Keratinocyte (primary cell): Measurements from ENCODE around the gene KASH5. TPM values are rescaled to one million over a fixed set of nuclear protein-coding genes. Genes with fewer than 3 reads are reported as not detected.

Source experiments
- DNase-seq: peaks from one replicate; pipeline ENCODE4 v3.0.0-alpha.2; 2011; ENCODE audit warnings: low read depth, missing footprints, low spot score
- FAIRE-seq: peaks from 2 replicates; lab custom pipeline; 2011; peaks lifted over from hg19 to GRCh38; lab: Jason Lieb, UNC
- H2AFZ ChIP-seq: 2 replicates; pipeline ENCODE4 v1.6.0; 2012; ENCODE audit warnings: low read length, control low read depth, inconsistent platforms; ENCODE audit not compliant: control insufficient read depth
- H3K27ac ChIP-seq: 2 replicates; pipeline ENCODE4 v1.5.1; 2011; ENCODE audit warnings: low read length; ENCODE audit not compliant: control insufficient read depth, insufficient read depth
- H3K27me3 ChIP-seq: 3 replicates; pipeline ENCODE4 v1.6.0; 2011; ENCODE audit warnings: low read length; ENCODE audit not compliant: control insufficient read depth, insufficient read depth; ENCODE audit errors: extremely low read depth
- H3K36me3 ChIP-seq, 2 experiments: 2 replicates in 1 of 2; 3 replicates in 1 of 2; pipeline ENCODE4 v1.5.1; 2011; ENCODE audit warnings: low read length in 2 of 2, mild to moderate bottlenecking in 1 of 2; ENCODE audit not compliant: control insufficient read depth in 2 of 2, insufficient read depth in 2 of 2; ENCODE audit errors: extremely low read depth in 1 of 2
- H3K4me1 ChIP-seq: 3 replicates; pipeline ENCODE4 v1.5.1; 2011; ENCODE audit warnings: low read length; ENCODE audit not compliant: control insufficient read depth, insufficient read depth; ENCODE audit errors: extremely low read depth
- H3K4me2 ChIP-seq: 3 replicates; pipeline ENCODE4 v1.6.0; 2011; ENCODE audit warnings: low read depth, low read length; ENCODE audit not compliant: control insufficient read depth, insufficient read depth; ENCODE audit errors: extremely low read depth
- H3K4me3 ChIP-seq, 3 experiments: fragments of 200-600 bp in 1 of 3; sonication (generic) in 1 of 3; 2 replicates in 2 of 3; 3 replicates in 1 of 3; pipeline ENCODE4 v1.5.1; 2011 to 2016; ENCODE audit warnings: low read length in 3 of 3, mild to moderate bottlenecking in 3 of 3, control low read depth in 2 of 3, inconsistent platforms in 1 of 3, low read depth in 1 of 3, mixed read lengths in 1 of 3, mixed run types in 1 of 3, moderate library complexity in 1 of 3; ENCODE audit not compliant: control insufficient read depth in 2 of 3, insufficient read depth in 2 of 3; ENCODE audit errors: extremely low read depth in 1 of 3
- H3K79me2 ChIP-seq: 2 replicates; pipeline ENCODE4 v1.6.0; 2012; ENCODE audit warnings: low read length; ENCODE audit not compliant: control insufficient read depth, insufficient read depth
- H3K9ac ChIP-seq: 3 replicates; pipeline ENCODE4 v1.6.0; 2011; ENCODE audit warnings: low read length; ENCODE audit not compliant: control insufficient read depth, insufficient read depth; ENCODE audit errors: extremely low read depth
- H3K9me1 ChIP-seq: 3 replicates; pipeline ENCODE4 v1.6.0; 2011; ENCODE audit warnings: low read length; ENCODE audit not compliant: control insufficient read depth, insufficient read depth; ENCODE audit errors: extremely low read depth
- H3K9me3 ChIP-seq: 2 replicates; pipeline ENCODE4 v1.5.1; 2012; ENCODE audit warnings: low read depth, low read length; ENCODE audit not compliant: control insufficient read depth
- H4K20me1 ChIP-seq: 3 replicates; pipeline ENCODE4 v1.6.0; 2011; ENCODE audit warnings: low read length; ENCODE audit not compliant: control insufficient read depth, insufficient read depth; ENCODE audit errors: extremely low read depth
- EZH2 ChIP-seq: IDR thresholded peaks from one replicate; pipeline ENCODE4 v1.6.1; 2012; ENCODE audit warnings: inconsistent platforms, mild to moderate bottlenecking, low read length, moderate library complexity
- dilution Hi-C: fragments of 300-500 bp; cut with MboI; formaldehyde crosslinking; loops from one replicate; pipeline ENCODE4 v1.7.0; 2020; ENCODE audit warnings: low sequenced_read_pairs; ENCODE audit not compliant: extremely low pct_ligation_motif_present
- polyA plus RNA-seq, 5 experiments: library from polyadenylated mRNA; depleted of rRNA in 3 of 5; stranded (reverse) in 3 of 5; stranded (forward) in 1 of 5; unstranded in 1 of 5; fragments of >200 nt; gene quantifications; 1 replicate in 1 of 5; 2 replicates in 3 of 5; 3 replicates in 1 of 5; pipeline versions ENCODE4 v1.2.1 to v1.2.3, GENCODE V29; 2011 to 2012; ENCODE audit warnings: missing spikeins in 2 of 5, low read depth in 1 of 5, low replicate concordance in 1 of 5
- TF ChIP-seq, protein P1 (sequence below), 3 experiments: IDR thresholded peaks in 1 of 3; conservative IDR thresholded peaks in 1 of 3; optimal IDR thresholded peaks in 1 of 3; 2 replicates in 2 of 3; 3 replicates in 1 of 3; pipeline versions ENCODE3 to v1.5.1; 2011; ENCODE audit warnings: low read length in 3 of 3, mild to moderate bottlenecking in 3 of 3, moderate library complexity in 2 of 3, control low read depth in 1 of 3, inconsistent platforms in 1 of 3; ENCODE audit not compliant: insufficient read depth in 2 of 3; ENCODE audit errors: extremely low read depth in 1 of 3

The KASH5 gene
- polyA plus RNA-seq, 1 donor (not counting 4 experiments of a cell fraction or from before 2014, with no cell fraction given): not detected

GRCh38 chr19:49348305-49349189 lies 39.5 kb upstream of the KASH5 start:
- peaks cover 6 to 7% of the 10 kb centered on the region in 2 experiments for H3K36me3 ChIP-seq
- H3K27ac ChIP-seq: no peak overlapping the region
- no peaks in the 10 kb centered on the region for H3K9me3 ChIP-seq
- no peaks in the 10 kb centered on the region for H3K27me3 ChIP-seq
- H3K9me1 ChIP-seq: no peaks in the 10 kb centered on the region
- H4K20me1 ChIP-seq: no peaks in the 10 kb centered on the region
- no peaks in the 10 kb centered on the region for H3K4me1 ChIP-seq
- H3K4me3 ChIP-seq: no peak overlapping the region
- no peak for FAIRE-seq
- no peak overlapping the region for H2AFZ ChIP-seq
- H3K9ac ChIP-seq: no peak overlapping the region
- dilution Hi-C loops: no loop called here
- no peak overlapping the region for H3K4me2 ChIP-seq
- DNase-seq: no peak
- TF ChIP-seq EZH2: no peak
- TF ChIP-seq, protein P1, sequence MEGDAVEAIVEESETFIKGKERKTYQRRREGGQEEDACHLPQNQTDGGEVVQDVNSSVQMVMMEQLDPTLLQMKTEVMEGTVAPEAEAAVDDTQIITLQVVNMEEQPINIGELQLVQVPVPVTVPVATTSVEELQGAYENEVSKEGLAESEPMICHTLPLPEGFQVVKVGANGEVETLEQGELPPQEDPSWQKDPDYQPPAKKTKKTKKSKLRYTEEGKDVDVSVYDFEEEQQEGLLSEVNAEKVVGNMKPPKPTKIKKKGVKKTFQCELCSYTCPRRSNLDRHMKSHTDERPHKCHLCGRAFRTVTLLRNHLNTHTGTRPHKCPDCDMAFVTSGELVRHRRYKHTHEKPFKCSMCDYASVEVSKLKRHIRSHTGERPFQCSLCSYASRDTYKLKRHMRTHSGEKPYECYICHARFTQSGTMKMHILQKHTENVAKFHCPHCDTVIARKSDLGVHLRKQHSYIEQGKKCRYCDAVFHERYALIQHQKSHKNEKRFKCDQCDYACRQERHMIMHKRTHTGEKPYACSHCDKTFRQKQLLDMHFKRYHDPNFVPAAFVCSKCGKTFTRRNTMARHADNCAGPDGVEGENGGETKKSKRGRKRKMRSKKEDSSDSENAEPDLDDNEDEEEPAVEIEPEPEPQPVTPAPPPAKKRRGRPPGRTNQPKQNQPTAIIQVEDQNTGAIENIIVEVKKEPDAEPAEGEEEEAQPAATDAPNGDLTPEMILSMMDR (optimal IDR thresholded peaks at IDR 0.05 in 1 of 3, IDR thresholded peaks at IDR 0.05 in 1 of 3, conservative IDR thresholded peaks at IDR 0.05 in 1 of 3; ENCODE audit: extremely low read depth in 1 of 3, insufficient read depth in 2 of 3, low read length in 3 of 3): no peak
- no peaks in the 10 kb centered on the region for H3K79me2 ChIP-seq

GRCh38 chr19:49349567-49349966 lies 38.5 kb upstream of the KASH5 start:
- H3K9ac ChIP-seq: no peak overlapping the region
- no peaks in the 10 kb centered on the region for H4K20me1 ChIP-seq
- DNase-seq (no peak), FAIRE-seq (no peak)
- no peak overlapping the region for H2AFZ ChIP-seq
- H3K27ac ChIP-seq: no peak overlapping the region
- H3K27me3 ChIP-seq: no peaks in the 10 kb centered on the region
- no peak for TF ChIP-seq EZH2
- TF ChIP-seq, protein P1 (optimal IDR thresholded peaks at IDR 0.05 in 1 of 3, IDR thresholded peaks at IDR 0.05 in 1 of 3, conservative IDR thresholded peaks at IDR 0.05 in 1 of 3; ENCODE audit: extremely low read depth in 1 of 3, insufficient read depth in 2 of 3, low read length in 3 of 3): no peak
- dilution Hi-C loops: no loop called here
- no peaks in the 10 kb centered on the region for H3K9me1 ChIP-seq
- peaks cover 6% of the 10 kb centered on the region in 2 experiments for H3K36me3 ChIP-seq
- H3K4me3 ChIP-seq: no peak overlapping the region
- H3K4me2 ChIP-seq: no peak overlapping the region
- H3K4me1 ChIP-seq: no peaks in the 10 kb centered on the region
- H3K9me3 ChIP-seq: no peaks in the 10 kb centered on the region
- no peaks in the 10 kb centered on the region for H3K79me2 ChIP-seq
